Ovary (tissue), 9 donors: ENCODE measurements around the gene ZBTB44. TPM values are rescaled to one million over a fixed set of nuclear protein-coding genes. Genes with fewer than 3 reads are reported as not detected.
A peak's percentile ranks its signal among the peaks of the same experiment; 100 is the strongest.

Source experiments
- DNase-seq, 5 donors: peaks; one replicate each; pipeline ENCODE4 v3.0.0-alpha.2; 2019 to 2020
- H3K27ac ChIP-seq, 2 donors: fragments of 200-600 bp; one replicate each; pipeline versions ENCODE4 v1.5.1 to v1.8.0; 2019 to 2022
- H3K27me3 ChIP-seq: fragments of 200-600 bp; one replicate; pipeline ENCODE4 v1.8.0; 2022
- H3K36me3 ChIP-seq: fragments of 200-600 bp; sonication (generic); one replicate; pipeline ENCODE4 v1.5.1; 2019
- H3K4me1 ChIP-seq: one replicate; pipeline ENCODE4 v1.8.1; 2013; ENCODE audit warnings: mild to moderate bottlenecking, moderate library complexity; ENCODE audit not compliant: insufficient read depth
- H3K4me3 ChIP-seq: fragments of 200-600 bp; sonication (generic); one replicate; pipeline ENCODE4 v1.5.1; 2017
- H3K9me3 ChIP-seq, 2 donors: fragments of 200-600 bp in 1 of 2; sonication (generic) in 1 of 2; one replicate each; pipeline versions ENCODE4 v1.5.1 to v1.8.1; 2013 to 2019; ENCODE audit warnings: mild to moderate bottlenecking in 1 of 2, moderate library complexity in 1 of 2
- CTCF ChIP-seq, 3 donors: fragments of 450-650 bp in 2 of 3; fragments of 200-600 bp in 1 of 3; IDR thresholded peaks; one replicate each; pipeline versions ENCODE4 v1.5.1 to v1.8.0; 2016 to 2022; ENCODE audit warnings: antibody characterized with exemption in 3 of 3, mild to moderate bottlenecking in 1 of 3
- EP300 ChIP-seq: sonication (generic); formaldehyde crosslinking; IDR thresholded peaks from one replicate; pipeline ENCODE4 v1.6.1; 2017; ENCODE audit warnings: antibody characterized with exemption
- POLR2A ChIP-seq: fragments of 450-650 bp; IDR thresholded peaks from one replicate; pipeline ENCODE4 v1.6.1; 2017; ENCODE audit warnings: antibody characterized with exemption, mild to moderate bottlenecking, moderate library complexity
- WGBS, 3 donors: extraction: QIAGEN DNeasy Blood & Tissue Kit in 1 of 3; methylation state at CpG; one replicate each; pipeline versions ENCODE4 v1.1.5 to v1.1.7; 2013 to 2017; 5-methylcytosine and 5-hydroxymethylcytosine counted together
- intact Hi-C, 4 donors: fragments of 100-400 bp; cut with DNase I; formaldehyde crosslinking; loops; one replicate each; pipeline versions ENCODE4 v1.11.0 to v1.15.1; 2022 to 2023
- polyA plus RNA-seq, 2 donors: library from polyadenylated mRNA; stranded (reverse); fragments of 200-250 nt in 1 of 2; fragments of 350-450 nt in 1 of 2; fragmentation: Illumina TruSeq in 1 of 2; extraction: RNeasy Lipid Tissue Mini Kit (QIAGEN cat#74804) in 1 of 2; gene quantifications; one replicate each; pipeline ENCODE4 v1.2.3, GENCODE V29; 2013 to 2014
- total RNA-seq, 7 donors: library from RNA; depleted of rRNA in 2 of 7; stranded (reverse); fragments of >200 nt in 2 of 7; fragmentation: NEBNext Ultra II Directional in 3 of 7; extraction: Animal tissue kit (Norgen Biotek cat#: 25700) in 3 of 7; gene quantifications; one replicate each; pipeline versions ENCODE4 v1.1.0 to v1.2.4, GENCODE V29; 2016 to 2023
- donor health status: DM: no; HTN: no; CAD: no; lungs with moderate emphysema.
- donor health status: DM: no; HTN: no; CAD: no.
- donor health status: Bipolar disorder and iron deficiency.
- donor health status: DM: yes; HTN: yes; CAD: no.
- donor health status: DM: no; HTN: no; CAD: no.
- donor health status: DM: yes; HTN: yes; CAD: no.

ZBTB44 gene
- total and polyA plus RNA-seq, 9 donors, result 19.1 to 83.0 (median 57.9) TPM

- intact Hi-C loops, result loop anchor here in 2 of 4 donors (5.0 to 10.0 kb wide), 2 partner anchors 200 to 217 kb away; no protein-coding TSS in a partner anchor
- H3K27me3 ChIP-seq, result no peaks in the 10 kb centered on the region
- no peak overlapping the region for H3K4me3 ChIP-seq
- peak in 2 of 5 donors; percentile 2 to 9 for DNase-seq
- 80 to 90% (median 80%) methylated on average over 6 of the region's 6 CpGs for WGBS, 3 donors
- no peaks in the 10 kb centered on the region for H3K9me3 ChIP-seq
- no peaks in the 10 kb centered on the region for H3K36me3 ChIP-seq
- H3K27ac ChIP-seq, result no peak overlapping the region
- TF ChIP-seq POLR2A (no peak), CTCF (IDR thresholded peaks at IDR 0.05) (no peak), EP300 (no peak)
- H3K4me1 ChIP-seq, result no peaks in the 10 kb centered on the region
These were observed 99.7 kb downstream of the ZBTB44 start for GRCh38 chr11:130214861-130215530.

DNA sequence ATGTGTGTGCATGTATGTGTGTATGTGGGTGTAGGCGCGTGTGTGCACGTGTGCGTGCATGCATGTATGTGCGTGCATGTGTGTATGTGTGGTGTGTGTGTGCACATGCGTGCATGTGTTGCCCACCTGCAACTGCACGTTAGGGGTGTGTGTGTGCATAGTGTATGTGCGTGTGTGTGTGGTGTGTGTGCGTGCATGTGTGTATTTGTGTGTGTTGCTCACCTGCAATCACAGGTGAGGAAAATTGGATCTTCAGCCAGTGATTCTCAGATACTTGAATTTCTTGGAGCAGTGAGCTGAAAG is 100.8 kb downstream of the ZBTB44 start:
- Histone ChIP-seq H3K27me3 (no peaks in the 10 kb centered on the region), H3K9me3 (no peaks in the 10 kb centered on the region), H3K36me3 (no peaks in the 10 kb centered on the region), H3K27ac (no peak overlapping the region), H3K4me1 (no peaks in the 10 kb centered on the region), H3K4me3 (no peak overlapping the region)
- DNase-seq, result peak in 2 of 5 donors; percentile 4 to 24
- intact Hi-C loops, result loop anchor here in 2 of 4 donors (5.0 to 10.0 kb wide), 2 partner anchors 201 to 218 kb away; no protein-coding TSS in a partner anchor
- TF ChIP-seq EP300, result no peak
- TF ChIP-seq CTCF (IDR thresholded peaks at IDR 0.05), result no peak
- TF ChIP-seq POLR2A, result no peak
- WGBS, 3 donors, result 89 to 92% (median 90%) methylated on average over 9 of the region's 9 CpGs

GRCh38 chr11:130213143-130213978 is 101.4 kb downstream of the ZBTB44 start:
- Histone ChIP-seq H3K9me3 (no peaks in the 10 kb centered on the region), H3K27me3 (no peaks in the 10 kb centered on the region), H3K4me1 (no peaks in the 10 kb centered on the region), H3K4me3 (no peak overlapping the region), H3K27ac (no peak overlapping the region), H3K36me3 (no peaks in the 10 kb centered on the region)
- TF ChIP-seq POLR2A (no peak), CTCF (IDR thresholded peaks at IDR 0.05) (peak; percentile 63 to 83 (median 64))
- intact Hi-C loops, result loop anchor here in 2 of 4 donors (5.0 to 10.0 kb wide), 2 partner anchors 201 to 219 kb away; no protein-coding TSS in a partner anchor
- DNase-seq, result peak; percentile 36 to 80 (median 52)
- WGBS, 3 donors, result 34 to 37% (median 35%) methylated on average over 28 of the region's 28 CpGs

DNA sequence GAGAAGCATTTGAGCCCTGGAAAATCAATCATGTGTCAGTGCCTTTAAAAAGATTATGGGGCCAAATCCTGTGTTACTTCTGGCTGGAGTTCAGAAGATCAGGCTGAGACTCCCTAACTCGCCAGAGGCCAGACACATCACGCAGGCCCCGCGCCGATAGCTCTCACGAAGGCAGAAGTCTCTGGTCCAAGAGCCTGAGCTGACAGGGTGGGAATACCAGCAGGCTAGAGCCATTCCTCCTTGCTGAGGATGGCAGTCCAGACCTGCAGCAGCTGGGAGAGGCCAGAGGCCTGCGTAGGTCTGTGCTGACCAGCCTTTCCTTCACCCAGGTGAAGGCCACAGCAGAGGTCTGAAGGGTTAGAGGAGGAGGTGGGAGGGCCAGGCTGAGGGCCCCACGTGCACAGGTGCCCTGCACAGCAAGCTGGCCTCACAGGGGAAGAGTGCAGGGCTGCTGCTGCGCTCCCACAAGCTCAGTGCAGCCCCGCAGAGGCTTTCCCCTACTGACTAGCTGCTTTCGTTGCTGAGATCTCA is 102.2 kb downstream of the ZBTB44 start:
- peak in 1 of 5 donors; percentile 2 for DNase-seq
- Histone ChIP-seq H3K27ac (no peak overlapping the region), H3K4me1 (no peaks in the 10 kb centered on the region), H3K4me3 (no peak overlapping the region), H3K27me3 (no peaks in the 10 kb centered on the region), H3K9me3 (no peaks in the 10 kb centered on the region), H3K36me3 (no peaks in the 10 kb centered on the region)
- WGBS, 3 donors, result 42 to 53% (median 51%) methylated on average over 11 of the region's 11 CpGs
- TF ChIP-seq EP300, result no peak
- TF ChIP-seq POLR2A, result no peak
- TF ChIP-seq CTCF (IDR thresholded peaks at IDR 0.05), result no peak
- intact Hi-C loops, result loop anchor here in 2 of 4 donors (5.0 to 10.0 kb wide), 2 partner anchors 202 to 220 kb away; no protein-coding TSS in a partner anchor
